Measurements from ENCODE around the gene THSD4. TPM values are rescaled to one million over a fixed set of nuclear protein-coding genes. Genes with fewer than 3 reads are reported as not detected.

The THSD4 gene
- total RNA-seq, 1 donor from 2014 or later = 73.5 TPM

GRCh38 chr15:71454462-71454996, 339.3 kb downstream of the THSD4 start:
- TF ChIP-seq CTCF (conservative IDR thresholded peaks at IDR 0.05; ENCODE audit: low read depth, low read length) = no peak
- DNase-seq (ENCODE audit: low read depth) = no peak
- H3K4me3 ChIP-seq (ENCODE audit: low read depth, low read length) = no peak overlapping the region

GRCh38 chr15:71455107-71455506, 339.8 kb downstream of the THSD4 start:
- no peak for TF ChIP-seq CTCF (conservative IDR thresholded peaks at IDR 0.05; ENCODE audit: low read depth, low read length)
- no peak for DNase-seq (ENCODE audit: low read depth)
- no peak overlapping the region for H3K4me3 ChIP-seq (ENCODE audit: low read depth, low read length)

GRCh38 chr15:71455878-71456277, 340.6 kb downstream of the THSD4 start:
- TF ChIP-seq CTCF (conservative IDR thresholded peaks at IDR 0.05; ENCODE audit: low read depth, low read length) = no peak
- H3K4me3 ChIP-seq (ENCODE audit: low read depth, low read length) = no peak overlapping the region
- DNase-seq (ENCODE audit: low read depth) = no peak

DNA sequence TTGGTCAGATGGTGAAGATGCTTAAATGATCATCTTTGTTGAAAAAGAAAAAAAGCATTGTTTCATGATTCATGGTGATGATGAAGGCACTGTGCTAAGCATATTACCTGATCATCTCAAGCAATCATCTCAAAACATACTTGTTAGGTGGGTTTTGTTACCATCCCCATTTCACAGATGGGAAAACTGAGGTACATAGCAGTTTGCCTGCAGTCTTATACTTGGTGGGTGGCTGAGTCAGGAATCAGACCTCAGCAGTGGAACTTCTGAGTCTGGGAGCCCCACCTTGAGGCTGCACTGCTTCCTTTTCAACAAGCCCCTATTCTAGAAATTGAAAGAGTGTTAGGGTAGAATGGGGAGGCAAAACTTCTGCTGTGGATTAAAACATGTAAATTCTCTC, 341.1 kb downstream of the THSD4 start:
- no peak for DNase-seq (ENCODE audit: low read depth)
- no peak for TF ChIP-seq CTCF (conservative IDR thresholded peaks at IDR 0.05; ENCODE audit: low read depth, low read length)
- no peak overlapping the region for H3K4me3 ChIP-seq (ENCODE audit: low read depth, low read length)

GRCh38 chr15:71456811-71457210, 341.5 kb downstream of the THSD4 start:
- TF ChIP-seq CTCF (conservative IDR thresholded peaks at IDR 0.05; ENCODE audit: low read depth, low read length) = no peak
- DNase-seq (ENCODE audit: low read depth) = no peak

DNA sequence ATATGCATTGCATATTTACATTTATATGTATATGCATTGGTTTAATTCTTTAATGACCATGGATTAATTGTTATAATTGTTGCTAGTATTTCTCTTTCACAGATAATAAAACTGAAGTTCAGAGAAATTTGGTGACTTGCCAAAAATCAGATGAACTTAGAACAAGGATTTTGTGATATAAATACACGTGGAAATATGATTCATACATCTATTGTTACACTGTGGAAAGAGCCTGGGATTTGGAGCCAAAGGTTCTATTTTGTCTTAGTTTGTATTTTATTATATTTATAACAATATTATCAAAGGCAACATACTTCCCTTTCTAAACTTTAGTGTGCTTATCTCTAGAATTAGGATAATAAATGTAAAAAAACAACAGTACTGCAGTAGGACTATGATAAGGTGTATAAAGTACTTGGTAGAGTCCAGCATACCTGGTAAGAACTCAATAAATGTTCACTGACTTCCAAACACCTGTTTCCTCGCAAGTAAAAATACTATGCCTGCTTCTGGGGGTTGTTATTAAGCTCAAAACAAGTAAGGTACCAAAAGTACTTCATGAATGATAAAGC, 342.9 kb downstream of the THSD4 start:
- DNase-seq (ENCODE audit: low read depth) = no peak
- TF ChIP-seq CTCF (conservative IDR thresholded peaks at IDR 0.05; ENCODE audit: low read depth, low read length) = no peak
- no peak overlapping the region for H3K4me3 ChIP-seq (ENCODE audit: low read depth, low read length)

More at GRCh38 chr15:71456811-71457210, 341.5 kb downstream of the THSD4 start:
- H3K4me3 ChIP-seq (ENCODE audit: low read depth, low read length) = no peak overlapping the region

DNA sequence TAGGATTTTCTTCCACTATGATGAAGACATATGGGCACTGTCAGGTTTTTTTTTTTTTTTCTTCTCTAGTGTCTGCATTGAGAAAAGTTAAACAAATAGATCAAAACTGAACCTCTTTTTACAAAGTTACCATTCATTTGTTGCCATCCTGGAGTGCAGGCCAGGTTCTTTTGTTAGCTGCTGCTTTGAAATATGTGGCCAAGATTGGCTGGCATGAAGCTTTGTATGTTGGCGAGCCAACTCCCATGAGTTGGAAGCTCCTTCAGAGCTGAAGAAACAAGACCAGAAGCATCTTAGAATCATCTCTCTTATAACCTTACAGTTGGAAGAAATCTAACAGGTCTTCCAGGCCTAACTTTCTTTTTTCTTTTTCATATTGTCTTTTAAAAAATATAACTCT, 346.5 kb downstream of the THSD4 start:
- DNase-seq (ENCODE audit: low read depth) = no peak
- H3K4me3 ChIP-seq (ENCODE audit: low read depth, low read length) = no peak overlapping the region
- no peak for TF ChIP-seq CTCF (conservative IDR thresholded peaks at IDR 0.05; ENCODE audit: low read depth, low read length)

All from epithelial cell of proximal tubule (primary cell).